Fibroblast of mammary gland (primary cell): ENCODE data around the gene VPS37C.
A peak's percentile ranks its signal among the peaks of the same experiment; 100 is the strongest.

Source experiments
- DNase-seq: peaks from one replicate; pipeline ENCODE4 v3.0.0-alpha.2; 2010; ENCODE audit warnings: low read depth
- H3K4me3 ChIP-seq: 2 replicates; pipeline ENCODE4 v1.5.1; 2011; ENCODE audit warnings: low read depth, mild to moderate bottlenecking, low read length, moderate library complexity; ENCODE audit not compliant: control insufficient read depth
- TF ChIP-seq, protein P1 (sequence below): conservative IDR thresholded peaks from 2 replicates; pipeline ENCODE4 v1.5.1; 2011; ENCODE audit warnings: low read depth, low read length, inconsistent platforms; ENCODE audit not compliant: control insufficient read depth, insufficient read depth

The VPS37C gene

DNA sequence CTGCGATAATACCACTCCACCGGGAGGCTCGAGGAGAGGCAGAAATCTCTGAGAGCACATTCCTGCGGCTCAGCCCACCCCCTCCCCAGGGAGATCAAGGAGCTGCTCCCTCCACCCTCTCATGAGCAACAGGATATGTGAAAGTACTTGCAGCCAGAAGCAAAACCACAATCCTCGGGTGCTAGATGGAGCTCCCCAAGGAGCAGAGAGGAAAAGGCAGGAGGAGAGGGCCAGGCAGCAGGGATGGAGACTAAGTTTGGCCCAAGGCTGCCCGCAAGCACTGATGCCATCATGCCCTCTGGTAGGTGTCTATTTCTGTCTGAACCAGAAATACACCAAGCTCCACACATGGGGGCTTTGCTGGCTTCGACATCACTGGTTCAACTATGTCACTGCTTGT is 22.3 kb downstream of the VPS37C start:
- TF ChIP-seq, protein P1, sequence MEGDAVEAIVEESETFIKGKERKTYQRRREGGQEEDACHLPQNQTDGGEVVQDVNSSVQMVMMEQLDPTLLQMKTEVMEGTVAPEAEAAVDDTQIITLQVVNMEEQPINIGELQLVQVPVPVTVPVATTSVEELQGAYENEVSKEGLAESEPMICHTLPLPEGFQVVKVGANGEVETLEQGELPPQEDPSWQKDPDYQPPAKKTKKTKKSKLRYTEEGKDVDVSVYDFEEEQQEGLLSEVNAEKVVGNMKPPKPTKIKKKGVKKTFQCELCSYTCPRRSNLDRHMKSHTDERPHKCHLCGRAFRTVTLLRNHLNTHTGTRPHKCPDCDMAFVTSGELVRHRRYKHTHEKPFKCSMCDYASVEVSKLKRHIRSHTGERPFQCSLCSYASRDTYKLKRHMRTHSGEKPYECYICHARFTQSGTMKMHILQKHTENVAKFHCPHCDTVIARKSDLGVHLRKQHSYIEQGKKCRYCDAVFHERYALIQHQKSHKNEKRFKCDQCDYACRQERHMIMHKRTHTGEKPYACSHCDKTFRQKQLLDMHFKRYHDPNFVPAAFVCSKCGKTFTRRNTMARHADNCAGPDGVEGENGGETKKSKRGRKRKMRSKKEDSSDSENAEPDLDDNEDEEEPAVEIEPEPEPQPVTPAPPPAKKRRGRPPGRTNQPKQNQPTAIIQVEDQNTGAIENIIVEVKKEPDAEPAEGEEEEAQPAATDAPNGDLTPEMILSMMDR = no peak
- peak; percentile 78 for DNase-seq

DNA sequence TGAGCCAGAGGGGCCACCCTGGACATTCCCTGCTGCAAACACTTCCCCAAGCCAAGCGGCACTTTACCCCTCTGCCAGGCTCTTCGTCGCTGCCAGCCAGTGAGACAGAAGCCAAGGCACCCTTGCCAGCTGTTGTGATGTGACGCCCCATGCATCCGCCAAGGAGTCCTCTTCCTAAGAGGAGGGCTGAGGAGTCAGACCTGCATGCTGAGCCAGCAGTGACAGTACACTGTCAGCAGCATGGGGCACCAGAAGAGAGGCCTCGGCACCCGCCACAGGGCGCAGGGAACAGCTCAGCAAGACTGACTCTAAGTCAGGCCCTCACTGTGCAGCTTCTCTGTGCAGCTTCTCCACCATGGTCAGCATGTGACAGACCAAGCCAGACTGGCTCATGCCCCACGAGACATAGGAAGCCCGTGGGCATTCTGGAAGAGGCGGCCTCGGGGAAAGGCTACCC is 26.4 kb downstream of the VPS37C start:
- no peak for DNase-seq
- TF ChIP-seq, protein P1 = no peak
- H3K4me3 ChIP-seq = no peak overlapping the region

More for the DNA sequence above, 22.3 kb downstream of the VPS37C start:
- H3K4me3 ChIP-seq = no peak overlapping the region

DNA sequence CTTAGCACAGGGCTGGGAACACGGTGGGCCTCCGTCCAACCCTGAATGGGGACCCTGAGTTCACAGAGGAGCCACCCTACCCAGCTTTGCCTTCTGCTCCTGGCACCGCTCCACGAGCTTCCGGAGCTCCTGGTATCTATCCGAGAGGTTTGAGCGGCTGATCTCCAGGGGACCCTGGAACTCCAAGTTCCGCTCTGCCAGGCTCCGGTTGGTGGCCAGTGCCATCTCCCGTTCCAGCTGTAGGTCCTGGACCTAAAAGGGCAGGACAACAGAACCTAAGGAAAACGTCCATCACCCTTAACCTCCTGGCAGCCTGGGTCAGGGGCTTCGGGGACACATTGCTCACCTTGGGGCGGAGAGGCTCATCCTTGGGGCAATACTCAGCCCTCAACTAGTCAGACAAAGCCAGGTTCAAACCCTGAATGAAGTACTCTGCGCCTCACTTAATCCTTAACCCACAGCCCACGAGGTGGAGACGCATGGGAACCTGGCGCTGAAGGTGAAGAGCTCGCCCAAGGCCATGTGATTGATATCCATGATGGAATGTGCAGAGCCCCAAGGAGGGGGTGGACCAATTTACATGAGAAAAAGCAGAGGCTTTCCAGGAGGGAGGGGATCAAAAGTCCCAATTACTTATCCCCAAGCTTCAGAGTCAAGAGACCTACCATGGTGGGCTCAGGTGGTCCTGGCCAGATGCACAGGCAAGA is 27.1 kb downstream of the VPS37C start:
- no peak for DNase-seq
- TF ChIP-seq, protein P1 = no peak
- no peak overlapping the region for H3K4me3 ChIP-seq

DNA sequence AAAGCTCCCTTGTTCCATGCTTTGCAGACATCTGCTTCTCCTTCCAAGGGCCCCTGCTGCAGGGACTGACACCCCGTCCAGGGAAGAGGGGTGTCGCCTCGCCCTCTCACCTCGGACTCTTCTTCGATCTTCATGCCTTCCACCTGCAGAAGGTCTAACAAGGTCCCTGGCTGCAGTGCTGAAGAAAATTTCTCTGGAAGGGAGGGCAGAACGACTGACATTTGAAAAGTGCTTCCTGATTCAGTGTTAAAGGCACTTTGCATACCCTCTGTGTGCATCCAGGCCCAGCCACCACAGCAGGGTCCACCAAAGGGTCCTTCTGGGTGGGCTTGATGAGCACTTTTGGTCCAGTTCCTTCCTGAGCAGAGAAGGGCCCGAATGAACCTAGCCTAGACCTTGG is 28.1 kb downstream of the VPS37C start:
- no peak for DNase-seq
- H3K4me3 ChIP-seq = no peak overlapping the region
- TF ChIP-seq, protein P1 = no peak

DNA sequence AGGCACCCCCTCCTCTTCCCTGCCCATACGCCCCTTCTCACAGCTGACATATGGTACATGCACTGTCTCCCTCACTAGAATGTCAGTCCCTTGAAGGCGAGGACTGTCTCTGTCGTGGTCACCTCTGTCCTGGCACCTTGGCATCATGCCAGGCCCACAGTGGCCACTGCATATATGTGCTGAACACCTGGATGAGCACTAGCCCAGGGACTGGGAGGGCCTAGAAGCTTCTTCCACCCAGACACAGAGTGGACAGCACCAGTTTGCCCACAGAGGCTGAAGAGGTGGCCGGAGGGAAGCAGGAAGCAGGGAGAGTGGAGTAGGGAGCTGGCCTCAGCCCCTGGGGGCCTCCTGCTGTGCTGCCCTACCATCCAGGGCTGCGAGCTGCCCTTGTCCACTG is 28.6 kb downstream of the VPS37C start:
- no peak overlapping the region for H3K4me3 ChIP-seq
- DNase-seq = no peak
- TF ChIP-seq, protein P1 = no peak

DNA sequence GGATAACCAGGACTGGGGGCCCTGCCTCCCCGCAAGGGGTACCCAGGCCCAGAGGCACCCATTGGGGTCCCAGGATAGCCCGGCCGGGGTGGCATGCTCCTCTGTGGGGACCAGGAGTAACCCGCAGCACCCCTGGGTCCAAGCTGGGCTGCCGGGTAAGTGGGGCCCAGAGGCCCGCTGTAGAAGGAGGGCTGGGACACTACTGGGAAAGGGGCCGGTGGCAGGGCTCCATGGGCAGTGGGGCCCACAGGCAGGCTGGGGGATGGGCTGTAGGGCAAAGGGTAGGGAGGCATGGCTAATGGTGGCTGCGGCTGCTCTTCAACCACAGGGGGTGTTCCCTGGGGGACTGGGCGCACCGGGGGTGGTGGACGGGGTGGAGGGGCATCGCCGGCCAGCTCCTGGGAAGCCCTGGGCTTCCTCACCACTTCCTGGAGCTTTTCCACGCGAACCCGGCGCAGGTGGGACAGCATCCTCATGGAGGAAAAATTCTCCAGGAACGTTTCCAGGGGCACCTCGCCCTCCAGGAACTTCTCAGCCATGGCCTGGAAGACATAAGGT is 29.1 kb downstream of the VPS37C start:
- TF ChIP-seq, protein P1 = no peak
- no peak overlapping the region for H3K4me3 ChIP-seq
- no peak for DNase-seq
